ENCODE results near the gene TSHZ3.

DNA sequence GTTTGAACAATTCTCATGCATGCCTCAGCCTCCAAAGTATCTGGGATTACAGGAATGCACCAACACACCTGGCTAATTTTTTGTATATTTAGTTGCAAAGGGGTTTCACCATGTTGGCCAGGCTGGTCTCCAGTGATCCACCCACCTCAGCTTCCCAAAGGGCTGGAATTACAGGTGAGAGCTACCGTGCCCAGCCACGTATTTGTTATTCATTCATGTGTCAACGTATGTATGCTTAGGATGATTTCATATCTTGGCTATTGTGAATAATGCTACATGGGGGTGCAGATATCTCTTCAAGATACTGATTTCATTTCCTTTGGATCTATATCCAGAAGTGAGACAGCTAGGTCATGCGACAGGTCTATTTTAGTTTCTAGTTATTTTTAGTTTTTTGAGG is 113.4 kb downstream of the TSHZ3 start:
- TF ChIP-seq, protein P1, sequence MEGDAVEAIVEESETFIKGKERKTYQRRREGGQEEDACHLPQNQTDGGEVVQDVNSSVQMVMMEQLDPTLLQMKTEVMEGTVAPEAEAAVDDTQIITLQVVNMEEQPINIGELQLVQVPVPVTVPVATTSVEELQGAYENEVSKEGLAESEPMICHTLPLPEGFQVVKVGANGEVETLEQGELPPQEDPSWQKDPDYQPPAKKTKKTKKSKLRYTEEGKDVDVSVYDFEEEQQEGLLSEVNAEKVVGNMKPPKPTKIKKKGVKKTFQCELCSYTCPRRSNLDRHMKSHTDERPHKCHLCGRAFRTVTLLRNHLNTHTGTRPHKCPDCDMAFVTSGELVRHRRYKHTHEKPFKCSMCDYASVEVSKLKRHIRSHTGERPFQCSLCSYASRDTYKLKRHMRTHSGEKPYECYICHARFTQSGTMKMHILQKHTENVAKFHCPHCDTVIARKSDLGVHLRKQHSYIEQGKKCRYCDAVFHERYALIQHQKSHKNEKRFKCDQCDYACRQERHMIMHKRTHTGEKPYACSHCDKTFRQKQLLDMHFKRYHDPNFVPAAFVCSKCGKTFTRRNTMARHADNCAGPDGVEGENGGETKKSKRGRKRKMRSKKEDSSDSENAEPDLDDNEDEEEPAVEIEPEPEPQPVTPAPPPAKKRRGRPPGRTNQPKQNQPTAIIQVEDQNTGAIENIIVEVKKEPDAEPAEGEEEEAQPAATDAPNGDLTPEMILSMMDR (IDR thresholded peaks at IDR 0.05; ENCODE audit: poor library complexity, severe bottlenecking) = no peak
- TF ChIP-seq RAD21 (conservative IDR thresholded peaks at IDR 0.05) (no peak), EP300 (conservative IDR thresholded peaks at IDR 0.05; ENCODE audit: poor library complexity, severe bottlenecking) (no peak)
